Liver (tissue), 9 donors: ENCODE data around the gene DIPK1A. TPM values are rescaled to one million over a fixed set of nuclear protein-coding genes. Genes with fewer than 3 reads are reported as not detected.

Experiments
- DNase-seq: peaks from one replicate; pipeline ENCODE4 v3.0.0-alpha.2; 2017; ENCODE audit warnings: low spot score
- H3K27ac ChIP-seq, 2 donors: one replicate each; pipeline ENCODE4 v1.7.0; 2013; ENCODE audit warnings: inconsistent platforms in 2 of 2, low read length in 2 of 2, control low read depth in 1 of 2, low read depth in 1 of 2, mild to moderate bottlenecking in 1 of 2
- H3K27me3 ChIP-seq, 4 donors: one replicate each; pipeline versions ENCODE4 v1.6.1 to v1.7.0; 2013; ENCODE audit warnings: low read length in 3 of 4, inconsistent platforms in 1 of 4, mild to moderate bottlenecking in 1 of 4, moderate library complexity in 1 of 4; ENCODE audit not compliant: control insufficient read depth in 4 of 4, insufficient read depth in 4 of 4
- H3K36me3 ChIP-seq, 4 donors: one replicate each; pipeline versions ENCODE4 v1.6.1 to v1.7.0; 2013; ENCODE audit warnings: low read length in 3 of 4, mild to moderate bottlenecking in 3 of 4, low read depth in 1 of 4, moderate library complexity in 1 of 4; ENCODE audit not compliant: control insufficient read depth in 4 of 4, insufficient read depth in 3 of 4
- H3K4me1 ChIP-seq, 4 donors: one replicate each; pipeline versions ENCODE4 v1.6.1 to v1.7.0; 2013; ENCODE audit warnings: low read length in 3 of 4, mild to moderate bottlenecking in 3 of 4, moderate library complexity in 1 of 4; ENCODE audit not compliant: control insufficient read depth in 4 of 4, insufficient read depth in 4 of 4
- H3K4me3 ChIP-seq, 3 donors: one replicate each; pipeline versions ENCODE4 v1.6.1 to v1.7.0; 2013; ENCODE audit warnings: low read length in 3 of 3, control low read depth in 1 of 3, low read depth in 1 of 3, mild to moderate bottlenecking in 1 of 3
- H3K9ac ChIP-seq, 2 donors: one replicate each; pipeline ENCODE4 v1.7.0; 2013; ENCODE audit warnings: low read length in 2 of 2, mild to moderate bottlenecking in 2 of 2, moderate library complexity in 2 of 2, control low read depth in 1 of 2, low read depth in 1 of 2
- H3K9me3 ChIP-seq, 4 donors: one replicate each; pipeline versions ENCODE4 v1.6.1 to v1.7.0; 2013; ENCODE audit warnings: low read length in 3 of 4; ENCODE audit not compliant: control insufficient read depth in 4 of 4
- EGR1 ChIP-seq, 2 donors: IDR thresholded peaks; 2 replicates each; pipeline ENCODE4 v1.6.1; 2016 to 2018; ENCODE audit warnings: antibody characterized with exemption in 2 of 2, low read depth in 2 of 2
- FOXA1 ChIP-seq: IDR thresholded peaks from 2 replicates; pipeline ENCODE4 v1.6.1; 2016; ENCODE audit warnings: antibody characterized with exemption
- FOXA2 ChIP-seq: IDR thresholded peaks from 2 replicates; pipeline ENCODE4 v1.6.1; 2016; ENCODE audit warnings: antibody characterized with exemption
- GABPA ChIP-seq, 2 donors: IDR thresholded peaks in 1 of 2; conservative IDR thresholded peaks in 1 of 2; 2 replicates each; pipeline ENCODE4 v1.6.1; 2016; ENCODE audit warnings: antibody characterized with exemption in 2 of 2, mild to moderate bottlenecking in 1 of 2, moderate library complexity in 1 of 2
- HNF4A ChIP-seq, 2 donors: conservative IDR thresholded peaks; 2 replicates each; pipeline ENCODE4 v1.6.1; 2016; ENCODE audit warnings: antibody characterized with exemption in 2 of 2, mild to moderate bottlenecking in 2 of 2
- HNF4G ChIP-seq: IDR thresholded peaks from 2 replicates; pipeline ENCODE4 v1.6.1; 2016; ENCODE audit warnings: antibody characterized with exemption
- JUND ChIP-seq, 2 donors: IDR thresholded peaks; 2 replicates each; pipeline ENCODE4 v1.6.1; 2016; ENCODE audit warnings: antibody characterized with exemption in 2 of 2
- NR2F2 ChIP-seq: IDR thresholded peaks from 2 replicates; pipeline ENCODE4 v1.6.1; 2016; ENCODE audit warnings: antibody characterized with exemption
- REST ChIP-seq: IDR thresholded peaks from 2 replicates; pipeline ENCODE4 v1.6.1; 2016; ENCODE audit warnings: antibody characterized with exemption, mild to moderate bottlenecking
- RXRA ChIP-seq, 2 donors: IDR thresholded peaks; 2 replicates each; pipeline ENCODE4 v1.6.1; 2017 to 2018; ENCODE audit warnings: antibody characterized with exemption in 2 of 2, mild to moderate bottlenecking in 1 of 2
- SP1 ChIP-seq: IDR thresholded peaks from 2 replicates; pipeline ENCODE4 v1.6.1; 2018; ENCODE audit warnings: antibody characterized with exemption, mild to moderate bottlenecking
- TAF1 ChIP-seq: conservative IDR thresholded peaks from 2 replicates; pipeline ENCODE4 v1.6.1; 2016; ENCODE audit warnings: antibody characterized with exemption, mild to moderate bottlenecking
- YY1 ChIP-seq: IDR thresholded peaks from 2 replicates; pipeline ENCODE4 v1.6.1; 2016; ENCODE audit warnings: antibody characterized with exemption, mild to moderate bottlenecking
- ZBTB33 ChIP-seq: IDR thresholded peaks from 2 replicates; pipeline ENCODE4 v1.6.1; 2016; ENCODE audit warnings: antibody characterized with exemption
- whole genome bisulfite sequencing: extraction: QIAGEN DNeasy Blood & Tissue Kit; methylation state at CpG from one replicate; pipeline ENCODE4 v1.1.7; 2013; 5-methylcytosine and 5-hydroxymethylcytosine counted together
- polyA plus RNA-seq, 2 donors: library from polyadenylated mRNA; stranded (reverse) in 1 of 2; unstranded in 1 of 2; fragments of 200-250 nt in 1 of 2; fragments of >200 nt in 1 of 2; fragmentation: Nextera tagmentation in 1 of 2; extraction: Ambion mirVana in 1 of 2; gene quantifications; one replicate each; pipeline versions ENCODE4 v1.2.1 to v1.2.3, GENCODE V29; 2013 to 2015
- total RNA-seq, 2 donors: library from RNA; depleted of rRNA; stranded (reverse); fragments of >200 nt; gene quantifications; one replicate each; pipeline ENCODE4 v1.2.3, GENCODE V29; 2014
- TF ChIP-seq, protein P1 (sequence below): fragments of 150-350 bp; IDR thresholded peaks from 2 replicates; pipeline ENCODE4 v1.5.1; 2017; ENCODE audit warnings: improper control_type of control experiment, low read depth, low read length; ENCODE audit not compliant: missing input control
- TF ChIP-seq, protein P2 (sequence below): IDR thresholded peaks from 2 replicates; pipeline ENCODE4 v1.6.1; 2016; ENCODE audit warnings: antibody characterized with exemption
- TF ChIP-seq, protein P3 (sequence below): IDR thresholded peaks from 2 replicates; pipeline ENCODE4 v1.6.1; 2016; ENCODE audit warnings: antibody characterized with exemption
- donor health status: healthy.
- donor health status: healthy.
- donor health status: healthy.
- donor health status: healthy.
- donor health status: healthy.

The DIPK1A gene
- total and polyA plus RNA-seq, 4 donors, result 7.9 to 11.6 (median 10.2) TPM

DNA sequence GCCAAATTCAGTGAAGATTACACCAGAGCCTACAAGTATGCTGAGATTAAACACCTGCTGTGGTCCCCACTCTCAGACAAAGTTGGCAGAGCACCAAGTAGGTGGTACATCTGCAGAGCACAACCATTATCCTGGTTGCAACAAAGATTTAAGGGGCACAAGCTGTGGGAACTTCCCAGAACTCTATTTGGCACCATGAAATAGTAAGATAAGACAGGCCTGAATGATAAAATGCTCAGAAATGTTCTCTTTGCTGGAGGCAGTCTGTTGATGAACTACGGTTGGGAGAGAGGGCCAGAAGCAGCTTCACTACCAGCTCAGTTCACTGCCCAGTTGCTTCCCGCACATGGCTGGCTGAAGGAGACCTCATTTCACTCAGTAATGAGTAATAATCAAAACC, 109.5 kb downstream of the DIPK1A start (continued):
- TF ChIP-seq, protein P1, sequence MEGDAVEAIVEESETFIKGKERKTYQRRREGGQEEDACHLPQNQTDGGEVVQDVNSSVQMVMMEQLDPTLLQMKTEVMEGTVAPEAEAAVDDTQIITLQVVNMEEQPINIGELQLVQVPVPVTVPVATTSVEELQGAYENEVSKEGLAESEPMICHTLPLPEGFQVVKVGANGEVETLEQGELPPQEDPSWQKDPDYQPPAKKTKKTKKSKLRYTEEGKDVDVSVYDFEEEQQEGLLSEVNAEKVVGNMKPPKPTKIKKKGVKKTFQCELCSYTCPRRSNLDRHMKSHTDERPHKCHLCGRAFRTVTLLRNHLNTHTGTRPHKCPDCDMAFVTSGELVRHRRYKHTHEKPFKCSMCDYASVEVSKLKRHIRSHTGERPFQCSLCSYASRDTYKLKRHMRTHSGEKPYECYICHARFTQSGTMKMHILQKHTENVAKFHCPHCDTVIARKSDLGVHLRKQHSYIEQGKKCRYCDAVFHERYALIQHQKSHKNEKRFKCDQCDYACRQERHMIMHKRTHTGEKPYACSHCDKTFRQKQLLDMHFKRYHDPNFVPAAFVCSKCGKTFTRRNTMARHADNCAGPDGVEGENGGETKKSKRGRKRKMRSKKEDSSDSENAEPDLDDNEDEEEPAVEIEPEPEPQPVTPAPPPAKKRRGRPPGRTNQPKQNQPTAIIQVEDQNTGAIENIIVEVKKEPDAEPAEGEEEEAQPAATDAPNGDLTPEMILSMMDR, result no peak
- TF ChIP-seq FOXA1 (no peak), FOXA2 (no peak), NR2F2 (no peak), EGR1 (IDR thresholded peaks at IDR 0.05; ENCODE audit: low read depth in 2 of 2) (no peak), SP1 (no peak), RXRA (IDR thresholded peaks at IDR 0.05) (no peak)

DNA sequence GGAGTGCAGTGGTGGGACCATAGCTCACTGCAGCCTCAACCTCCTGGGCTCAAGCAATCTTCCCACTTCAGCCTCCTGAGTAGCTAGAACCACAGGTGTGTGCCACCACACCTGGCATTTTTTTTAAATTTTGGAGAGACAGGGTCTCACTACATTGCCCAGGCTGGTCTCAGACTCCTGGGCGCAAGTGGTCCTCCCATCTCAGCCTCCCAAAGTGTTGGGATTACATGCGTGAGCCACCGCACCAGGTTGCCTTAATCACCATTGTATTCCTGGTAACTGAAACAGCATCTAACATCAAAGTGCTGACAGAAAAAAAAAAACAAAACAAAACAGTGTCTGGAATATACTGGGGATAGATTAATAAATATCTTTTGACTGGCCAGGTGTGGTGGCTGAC, 111.2 kb downstream of the DIPK1A start:
- Histone ChIP-seq H3K9ac (no peak overlapping the region), H3K4me1 (no peaks in the 10 kb centered on the region), H3K9me3 (no peaks in the 10 kb centered on the region), H3K4me3 (no peak overlapping the region), H3K27ac (no peak overlapping the region), H3K36me3 (peaks cover 0 to 4% (median under 1%) of the 10 kb centered on the region in 4 donors), H3K27me3 (no peaks in the 10 kb centered on the region)
- no peak for DNase-seq
- TF ChIP-seq, protein P2, sequence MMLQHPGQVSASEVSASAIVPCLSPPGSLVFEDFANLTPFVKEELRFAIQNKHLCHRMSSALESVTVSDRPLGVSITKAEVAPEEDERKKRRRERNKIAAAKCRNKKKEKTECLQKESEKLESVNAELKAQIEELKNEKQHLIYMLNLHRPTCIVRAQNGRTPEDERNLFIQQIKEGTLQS, result no peak
- no peak for TF ChIP-seq ZBTB33
- no peak for TF ChIP-seq HNF4G
- TF ChIP-seq YY1, result no peak
- TF ChIP-seq JUND (IDR thresholded peaks at IDR 0.05), result no peak
- TF ChIP-seq EGR1 (IDR thresholded peaks at IDR 0.05; ENCODE audit: low read depth in 2 of 2), result no peak
- no peak for TF ChIP-seq HNF4A (conservative IDR thresholded peaks at IDR 0.05)
- no peak for TF ChIP-seq NR2F2
- TF ChIP-seq GABPA (IDR thresholded peaks at IDR 0.05 in 1 of 2, conservative IDR thresholded peaks at IDR 0.05 in 1 of 2), result no peak
- TF ChIP-seq SP1, result no peak
- TF ChIP-seq, protein P3, sequence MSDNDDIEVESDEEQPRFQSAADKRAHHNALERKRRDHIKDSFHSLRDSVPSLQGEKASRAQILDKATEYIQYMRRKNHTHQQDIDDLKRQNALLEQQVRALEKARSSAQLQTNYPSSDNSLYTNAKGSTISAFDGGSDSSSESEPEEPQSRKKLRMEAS, result no peak
- TF ChIP-seq RXRA (IDR thresholded peaks at IDR 0.05), result no peak
- TF ChIP-seq, protein P1, result no peak
- no peak for TF ChIP-seq REST
- no peak for TF ChIP-seq TAF1
- 98% methylated on average over 3 of the region's 3 CpGs for WGBS
